H9 (cell line): Measurements from ENCODE around the gene AGXT. TPM values are rescaled to one million over a fixed set of nuclear protein-coding genes. Genes with fewer than 3 reads are reported as not detected.

ENCODE experiments used
- DNase-seq: peaks from one replicate; pipeline ENCODE4 v3.0.0-alpha.2; 2017
- H2AFZ ChIP-seq: one replicate; pipeline ENCODE4 v1.6.1; 2013; ENCODE audit warnings: mild to moderate bottlenecking, low read length, control low read depth, moderate library complexity
- H2AK5ac ChIP-seq: 2 replicates; pipeline ENCODE4 v1.6.1; 2013; ENCODE audit warnings: low read length, control low read depth, mixed read lengths; ENCODE audit not compliant: insufficient read length
- H2BK120ac ChIP-seq: one replicate; pipeline ENCODE4 v1.6.1; 2013; ENCODE audit warnings: low read depth, mild to moderate bottlenecking, low read length, control low read depth, inconsistent platforms; ENCODE audit not compliant: poor library complexity, severe bottlenecking
- H2BK12ac ChIP-seq: 2 replicates; pipeline ENCODE4 v1.6.1; 2013; ENCODE audit warnings: low read length, control low read depth, mixed read lengths, low read depth; ENCODE audit not compliant: insufficient read length
- H2BK15ac ChIP-seq: 2 replicates; pipeline ENCODE4 v1.6.1; 2013; ENCODE audit warnings: low read depth, low read length, control low read depth
- H2BK20ac ChIP-seq: one replicate; pipeline ENCODE4 v1.6.1; 2013; ENCODE audit warnings: low read depth, mild to moderate bottlenecking, low read length, control low read depth, inconsistent platforms; ENCODE audit not compliant: poor library complexity, severe bottlenecking
- H2BK5ac ChIP-seq: 2 replicates; pipeline ENCODE4 v1.6.1; 2013; ENCODE audit warnings: low read length, control low read depth, mixed read lengths; ENCODE audit not compliant: insufficient read length
- H3K14ac ChIP-seq: 2 replicates; pipeline ENCODE4 v1.6.1; 2013; ENCODE audit warnings: low read length, control low read depth; ENCODE audit not compliant: insufficient read depth
- H3K18ac ChIP-seq: 2 replicates; pipeline ENCODE4 v1.6.1; 2013; ENCODE audit warnings: low read depth, mild to moderate bottlenecking, mixed read lengths, low read length, control low read depth; ENCODE audit not compliant: insufficient read length
- H3K23ac ChIP-seq: 2 replicates; pipeline ENCODE4 v1.6.1; 2013; ENCODE audit warnings: low read length, control low read depth, mixed read lengths, low read depth; ENCODE audit not compliant: insufficient read length
- H3K23me2 ChIP-seq: 2 replicates; pipeline ENCODE4 v1.6.1; 2013; ENCODE audit warnings: low read depth, mild to moderate bottlenecking, mixed read lengths, low read length, control low read depth; ENCODE audit not compliant: insufficient read length, poor library complexity, severe bottlenecking
- H3K27ac ChIP-seq: 2 replicates; pipeline ENCODE4 v1.5.1; 2013; ENCODE audit warnings: low read length, control low read depth, mixed read lengths, low read depth; ENCODE audit not compliant: insufficient read length
- H3K27me3 ChIP-seq: 2 replicates; pipeline ENCODE4 v1.6.1; 2013; ENCODE audit warnings: low read length, control low read depth, inconsistent platforms; ENCODE audit not compliant: insufficient read depth
- H3K4ac ChIP-seq: 2 replicates; pipeline ENCODE4 v1.6.1; 2013; ENCODE audit warnings: low read depth, mild to moderate bottlenecking, control low read depth, inconsistent platforms, low read length, moderate library complexity
- H3K4me1 ChIP-seq: 2 replicates; pipeline ENCODE4 v1.6.1; 2013; ENCODE audit warnings: low read length, control low read depth, inconsistent platforms; ENCODE audit not compliant: insufficient read depth
- H3K4me2 ChIP-seq: 2 replicates; pipeline ENCODE4 v1.6.1; 2013; ENCODE audit warnings: low read length, control low read depth, mixed read lengths; ENCODE audit not compliant: insufficient read length, insufficient read depth
- H3K56ac ChIP-seq: 2 replicates; pipeline ENCODE4 v1.6.1; 2013; ENCODE audit warnings: low read depth, mild to moderate bottlenecking, mixed read lengths, low read length, control low read depth; ENCODE audit not compliant: insufficient read length
- H3K79me1 ChIP-seq: 2 replicates; pipeline ENCODE4 v1.6.1; 2013; ENCODE audit warnings: low read depth, mild to moderate bottlenecking, moderate library complexity, low read length, control low read depth, inconsistent platforms; ENCODE audit not compliant: insufficient read depth, poor library complexity, severe bottlenecking
- H3K79me2 ChIP-seq: 2 replicates; pipeline ENCODE4 v1.6.1; 2013; ENCODE audit warnings: low read length, control low read depth, inconsistent platforms; ENCODE audit not compliant: insufficient read depth
- H3K9ac ChIP-seq: 2 replicates; pipeline ENCODE4 v1.6.1; 2013; ENCODE audit warnings: low read length, control low read depth, mixed read lengths; ENCODE audit not compliant: insufficient read length; ENCODE audit errors: extremely low read depth
- H3K9me3 ChIP-seq: one replicate; pipeline ENCODE4 v1.6.1; 2013; ENCODE audit warnings: low read depth, low read length, inconsistent platforms; ENCODE audit not compliant: control insufficient read depth
- H3T11ph ChIP-seq: one replicate; pipeline ENCODE4 v1.6.1; 2013; ENCODE audit warnings: mild to moderate bottlenecking, low read length, control low read depth, inconsistent platforms
- H4K20me1 ChIP-seq: one replicate; pipeline ENCODE4 v1.6.1; 2013; ENCODE audit not compliant: control insufficient read depth, insufficient read length, insufficient read depth
- H4K5ac ChIP-seq: 2 replicates; pipeline ENCODE4 v1.6.1; 2013; ENCODE audit warnings: low read depth, mild to moderate bottlenecking, mixed read lengths, low read length, control low read depth; ENCODE audit not compliant: insufficient read length
- H4K8ac ChIP-seq: replicated peaks from 2 replicates; pipeline ENCODE4 v1.6.1; 2013; ENCODE audit warnings: low read length, control low read depth, mixed read lengths, low read depth; ENCODE audit not compliant: insufficient read length
- H4K91ac ChIP-seq: 2 replicates; pipeline ENCODE4 v1.6.1; 2013; ENCODE audit warnings: low read depth, mild to moderate bottlenecking, moderate library complexity, mixed read lengths, low read length, control low read depth; ENCODE audit not compliant: insufficient read length
- H3K27ac Mint-ChIP-seq, 3 experiments: 2 replicates in 2 of 3; 3 replicates in 1 of 3; pipeline ENCODE4 v1.8.0; 2020 to 2021; ENCODE audit warnings: mixed read lengths in 3 of 3, mild to moderate bottlenecking in 1 of 3, moderate library complexity in 1 of 3
- H3K27me3 Mint-ChIP-seq: 2 replicates; pipeline ENCODE4 v1.8.0; 2021; ENCODE audit warnings: low read depth, mild to moderate bottlenecking, moderate library complexity, mixed read lengths
- H3K36me3 Mint-ChIP-seq, 3 experiments: 2 replicates in 2 of 3; 3 replicates in 1 of 3; pipeline ENCODE4 v1.8.0; 2020 to 2021; ENCODE audit warnings: low read depth in 3 of 3, mixed read lengths in 3 of 3; ENCODE audit not compliant: insufficient read depth in 1 of 3
- H3K4me1 Mint-ChIP-seq, 2 experiments: 2 replicates each; pipeline ENCODE4 v1.8.0; 2020; ENCODE audit warnings: mixed read lengths in 2 of 2
- H3K4me3 Mint-ChIP-seq, 2 experiments: 2 replicates in 1 of 2; 3 replicates in 1 of 2; pipeline ENCODE4 v1.8.0; 2020 to 2021; ENCODE audit warnings: mild to moderate bottlenecking in 2 of 2, mixed read lengths in 2 of 2, moderate library complexity in 1 of 2
- H3K9me3 Mint-ChIP-seq, 2 experiments: 2 replicates in 1 of 2; 3 replicates in 1 of 2; pipeline ENCODE4 v1.8.0; 2020; ENCODE audit warnings: mild to moderate bottlenecking in 2 of 2, mixed read lengths in 2 of 2, moderate library complexity in 1 of 2
- CTCF ChIP-seq: fragments of 200-600 bp; sonication (generic); conservative IDR thresholded peaks from 3 replicates; pipeline ENCODE4 v1.8.0; 2021; ENCODE audit warnings: antibody characterized with exemption, mild to moderate bottlenecking
- WGBS: extraction: QIAGEN DNeasy Blood & Tissue Kit; methylation state at CpG from one replicate; pipeline ENCODE4 v1.1.7; 2013; ENCODE audit warnings: missing lambda C conversion rate, low lambda C conversion rate, mixed read lengths; ENCODE audit not compliant: insufficient read length; ENCODE audit errors: extremely low coverage; 5-methylcytosine and 5-hydroxymethylcytosine counted together
- total RNA-seq: library from RNA; stranded (reverse); gene quantifications from 2 replicates; pipeline ENCODE4 v1.2.1, GENCODE V29; 2021

AGXT gene
- total RNA-seq, 1 experiment from 2014 or later: not detected

GRCh38 chr2:240825476-240825875 lies 43.1 kb upstream of the AGXT start:
- no peak overlapping the region for H3T11ph ChIP-seq
- no peak overlapping the region for H2AK5ac ChIP-seq
- no peak overlapping the region for H2AFZ ChIP-seq
- Mint-ChIP-seq H3K36me3 (peaks cover 2 to 8% (median 4%) of the 10 kb centered on the region in 3 experiments; a peak in 5 of 7 replicates), H3K4me3 (no peak overlapping the region; a peak in 1 of 5 replicates), H3K27ac (no peak overlapping the region), H3K9me3 (peaks cover 4 to 6% of the 10 kb centered on the region in 2 experiments; a peak in 3 of 5 replicates), H3K27me3 (peaks cover 88% of the 10 kb centered on the region), H3K4me1 (peaks cover 9 to 19% of the 10 kb centered on the region in 2 experiments)
- H3K4me2 ChIP-seq: no peak overlapping the region
- H2BK5ac ChIP-seq: no peak overlapping the region
- H2BK15ac ChIP-seq: no peak overlapping the region
- H3K56ac ChIP-seq: no peak overlapping the region
- no peak overlapping the region for H3K14ac ChIP-seq
- H3K9ac ChIP-seq: no peak overlapping the region
- no peak overlapping the region for H3K18ac ChIP-seq
- H3K27me3 ChIP-seq: peaks cover 2% of the 10 kb centered on the region
- H4K91ac ChIP-seq: no peak overlapping the region
- H3K27ac ChIP-seq: no peak overlapping the region
- no peak overlapping the region for H2BK120ac ChIP-seq
- no peak for TF ChIP-seq CTCF
- no peaks in the 10 kb centered on the region for H3K9me3 ChIP-seq
- H3K79me2 ChIP-seq: no peaks in the 10 kb centered on the region
- H3K23me2 ChIP-seq: peaks cover 6% of the 10 kb centered on the region
- H4K5ac ChIP-seq: no peak overlapping the region
- H3K4ac ChIP-seq: no peak overlapping the region
- no peaks in the 10 kb centered on the region for H4K20me1 ChIP-seq
- no peaks in the 10 kb centered on the region for H3K4me1 ChIP-seq
- no peak overlapping the region for H2BK20ac ChIP-seq
- no peak overlapping the region for H2BK12ac ChIP-seq
- WGBS: no CpG with 5 or more reads among the region's 4 CpGs
- H3K23ac ChIP-seq: no peak overlapping the region
- no peak for DNase-seq
- H3K79me1 ChIP-seq: no peaks in the 10 kb centered on the region
- no peak overlapping the region for H4K8ac ChIP-seq
